OCI-LY3 (cell line): ENCODE data around the gene EMC10.

ENCODE experiments used
- CTCF ChIP-seq: fragments of 200-600, 300-600 bp; sonication (generic); IDR thresholded peaks from 2 replicates; pipeline ENCODE4 v1.5.1; 2014; ENCODE audit warnings: antibody characterized with exemption, low read length, low read depth
- EZH2phosphoT487 ChIP-seq: fragments of 200-600 bp; shearing (Covaris generic); IDR thresholded peaks from 2 replicates; pipeline ENCODE4 v1.6.1; 2018; ENCODE audit warnings: antibody characterized with exemption, mixed run types, low read depth

GRCh38 chr19:50501186-50501567, 24.9 kb downstream of the EMC10 start:
- TF ChIP-seq CTCF (no peak), EZH2phosphoT487 (no peak)
